NCI-H128 (cell line): Measurements from ENCODE around the gene ADAMTS17.

Experiments
- DNase-seq: peaks from one replicate; lab custom pipeline; 2025; ENCODE audit not compliant: unreplicated experiment; lab: John Stamatoyannopoulos, UW

Gene ADAMTS17

DNA sequence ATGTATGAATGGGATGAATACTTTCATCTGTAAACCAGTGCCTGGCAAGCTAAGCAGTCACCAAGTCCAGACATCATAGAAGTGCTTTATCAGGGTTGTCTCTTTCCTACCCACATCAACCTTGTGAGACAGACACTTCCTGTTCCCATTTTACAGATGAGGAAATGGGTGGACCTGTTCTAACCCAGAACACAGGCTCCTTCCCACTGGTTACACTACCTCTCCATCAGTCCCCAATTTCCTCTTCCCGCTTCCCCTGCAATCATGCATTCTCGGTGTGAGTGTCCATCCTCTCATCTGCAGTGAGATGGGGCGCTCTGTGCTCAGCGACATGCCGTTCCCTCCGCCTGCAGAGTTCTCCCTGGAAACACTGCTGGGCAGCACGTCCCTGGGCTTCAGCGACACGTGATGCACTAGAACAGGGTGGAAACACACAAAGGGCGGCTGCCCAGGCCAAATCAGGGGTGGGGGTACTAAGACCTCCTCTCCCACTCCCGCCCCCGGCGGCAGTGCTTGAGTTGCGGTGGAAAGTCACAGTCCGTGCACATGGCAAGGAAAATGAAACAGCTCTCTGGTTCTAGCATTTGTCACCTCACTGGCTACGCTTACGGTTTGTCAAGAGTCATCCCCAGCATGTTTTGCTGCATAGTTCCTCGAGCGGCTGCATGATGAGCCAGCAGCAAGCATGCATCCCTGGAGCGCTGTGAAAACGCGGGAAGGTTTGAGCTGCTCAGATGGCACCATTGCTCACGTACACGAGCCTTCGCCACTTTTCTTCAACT is 201.1 kb downstream of the ADAMTS17 start:
- DNase-seq, result no peak

DNA sequence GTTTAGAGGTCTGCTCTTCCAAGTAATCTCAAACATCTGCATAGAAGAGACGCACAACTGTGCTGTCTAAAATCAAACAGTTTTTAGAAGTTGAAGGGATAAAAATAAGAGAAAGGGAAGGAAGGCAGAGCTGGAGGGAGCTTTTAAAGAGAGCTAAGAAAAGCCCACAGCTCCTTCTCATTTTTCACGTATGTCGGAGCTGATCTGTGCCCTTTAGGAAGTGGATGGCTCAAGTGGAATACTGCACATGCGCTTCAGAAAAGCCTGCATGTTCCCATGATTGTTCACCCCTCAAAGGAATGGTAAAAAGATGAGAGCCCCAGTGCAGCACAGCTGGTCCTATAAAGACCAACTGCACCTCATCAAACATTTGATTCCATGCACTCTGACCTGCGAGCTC is 207.2 kb downstream of the ADAMTS17 start:
- no peak for DNase-seq

DNA sequence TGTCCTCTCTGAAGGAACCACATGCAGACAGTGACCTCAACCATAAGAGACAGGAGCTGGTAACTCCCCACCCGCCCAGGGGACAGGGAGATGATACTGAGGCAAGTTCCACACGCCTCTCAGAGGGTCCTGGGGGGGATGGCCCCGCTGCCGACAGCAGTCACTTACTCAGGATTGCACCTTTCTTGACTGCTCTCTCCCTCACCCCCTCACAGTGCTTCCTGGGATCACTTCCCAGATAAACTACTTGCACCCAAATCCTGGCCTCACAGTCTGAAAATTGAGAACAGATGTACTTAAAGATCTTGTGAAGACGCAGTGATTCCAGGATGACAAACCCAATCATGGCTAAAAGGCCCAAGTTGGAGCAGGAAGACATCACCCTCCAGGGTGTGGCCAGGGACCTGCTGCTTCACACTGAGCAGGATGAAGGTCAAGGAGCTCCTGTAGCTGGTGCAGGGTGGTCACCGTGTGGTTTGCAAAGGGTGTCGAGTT is 207.6 kb downstream of the ADAMTS17 start:
- no peak for DNase-seq

DNA sequence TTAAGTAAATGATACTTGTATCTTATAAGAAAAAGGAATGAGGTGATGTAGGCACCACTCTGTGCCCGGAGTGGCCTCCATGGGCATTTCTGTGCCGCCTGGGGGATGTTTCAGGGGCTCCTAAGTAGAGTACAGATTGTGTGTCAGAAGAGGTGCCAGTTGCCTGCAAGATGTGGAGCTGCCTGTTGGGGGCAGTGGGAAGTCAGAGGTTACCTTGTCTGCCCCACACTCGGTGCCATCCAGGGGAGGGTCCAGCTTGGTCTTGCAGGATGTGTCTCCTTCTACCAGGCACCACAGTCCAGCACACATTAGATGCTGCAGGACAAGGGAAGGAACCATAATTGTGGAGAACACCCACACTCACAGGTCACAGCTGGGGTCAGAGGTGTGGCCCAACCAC is 208.8 kb downstream of the ADAMTS17 start:
- DNase-seq, result no peak

DNA sequence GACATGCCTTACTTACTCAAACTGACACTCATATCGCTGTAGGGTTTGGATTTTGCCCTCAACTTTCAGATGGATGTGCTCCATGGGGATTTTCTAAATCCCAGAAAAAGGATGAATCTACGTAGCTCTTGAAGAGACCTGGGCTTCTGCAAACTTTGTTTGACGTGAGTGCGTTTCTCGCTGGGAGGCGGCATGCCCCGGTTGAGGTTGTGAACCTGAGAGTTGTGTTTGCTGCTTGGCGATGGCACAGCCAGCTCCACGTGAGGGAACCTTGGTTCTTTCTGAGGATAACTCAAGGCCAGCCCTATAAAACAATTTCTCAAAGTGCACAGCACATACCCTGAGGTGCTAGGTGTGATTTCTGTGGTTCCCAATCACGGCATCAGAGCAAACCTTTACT is 209.5 kb downstream of the ADAMTS17 start:
- DNase-seq, result no peak

DNA sequence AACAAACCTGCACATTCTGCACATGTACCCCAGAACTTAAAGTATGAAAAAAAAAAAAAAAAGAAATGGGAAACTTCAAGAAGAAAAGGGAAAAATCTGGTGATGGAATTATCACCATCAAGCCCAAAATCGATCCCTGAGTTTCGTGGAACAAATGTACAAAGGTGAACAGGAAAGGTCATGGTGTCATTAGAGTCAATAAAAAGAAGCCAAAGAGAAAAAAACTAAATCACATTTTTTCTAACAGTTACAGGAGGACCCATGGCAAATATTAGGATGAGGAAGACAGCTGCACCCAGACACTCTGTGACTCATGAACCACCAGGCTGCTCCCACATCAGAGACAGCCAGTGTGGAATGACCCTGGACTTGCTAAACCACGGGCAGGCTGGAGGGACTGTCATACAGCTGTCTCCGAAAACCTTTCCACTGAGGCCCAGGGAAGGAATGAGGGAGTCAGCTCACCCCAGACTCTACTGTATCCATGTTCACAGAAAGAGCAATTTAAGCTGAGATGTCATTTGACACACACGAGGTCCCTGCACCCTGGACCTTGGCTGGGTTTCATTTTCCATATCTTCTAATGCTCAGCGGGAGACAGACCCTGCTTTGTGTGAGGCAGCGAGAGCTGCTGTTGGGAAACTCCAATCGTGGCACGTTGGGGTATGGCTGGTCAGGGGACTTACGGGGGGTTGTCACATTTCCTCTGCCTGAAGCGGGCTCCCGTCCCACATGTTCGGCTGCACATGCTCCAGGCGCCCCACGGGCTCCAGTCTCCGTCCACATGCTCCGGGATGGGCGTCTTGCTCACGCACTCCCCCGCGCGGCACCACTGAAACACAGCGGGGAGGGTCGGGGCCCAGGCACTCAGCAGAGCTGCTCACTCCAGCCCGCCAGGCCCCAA is 210.2 kb downstream of the ADAMTS17 start:
- DNase-seq, result no peak

DNA sequence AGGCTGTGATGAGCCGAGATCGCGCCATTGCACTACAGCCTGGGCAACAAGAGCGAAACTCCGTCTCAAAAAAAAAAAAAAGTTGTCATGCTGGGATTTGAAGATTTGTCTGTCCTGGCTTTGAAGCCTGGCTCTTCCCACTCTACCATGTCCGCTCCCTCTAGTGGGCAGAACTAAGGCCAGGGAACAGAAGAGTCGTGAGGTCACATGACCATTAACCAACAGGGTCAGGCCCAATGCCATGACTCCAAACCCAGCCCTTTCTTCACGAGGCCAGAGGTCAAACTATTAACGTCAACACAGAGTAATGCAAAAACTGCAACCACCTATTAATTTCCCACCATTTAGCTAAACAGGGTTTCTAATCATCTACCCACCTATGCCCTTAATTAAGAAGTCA is 212.1 kb downstream of the ADAMTS17 start:
- no peak for DNase-seq

DNA sequence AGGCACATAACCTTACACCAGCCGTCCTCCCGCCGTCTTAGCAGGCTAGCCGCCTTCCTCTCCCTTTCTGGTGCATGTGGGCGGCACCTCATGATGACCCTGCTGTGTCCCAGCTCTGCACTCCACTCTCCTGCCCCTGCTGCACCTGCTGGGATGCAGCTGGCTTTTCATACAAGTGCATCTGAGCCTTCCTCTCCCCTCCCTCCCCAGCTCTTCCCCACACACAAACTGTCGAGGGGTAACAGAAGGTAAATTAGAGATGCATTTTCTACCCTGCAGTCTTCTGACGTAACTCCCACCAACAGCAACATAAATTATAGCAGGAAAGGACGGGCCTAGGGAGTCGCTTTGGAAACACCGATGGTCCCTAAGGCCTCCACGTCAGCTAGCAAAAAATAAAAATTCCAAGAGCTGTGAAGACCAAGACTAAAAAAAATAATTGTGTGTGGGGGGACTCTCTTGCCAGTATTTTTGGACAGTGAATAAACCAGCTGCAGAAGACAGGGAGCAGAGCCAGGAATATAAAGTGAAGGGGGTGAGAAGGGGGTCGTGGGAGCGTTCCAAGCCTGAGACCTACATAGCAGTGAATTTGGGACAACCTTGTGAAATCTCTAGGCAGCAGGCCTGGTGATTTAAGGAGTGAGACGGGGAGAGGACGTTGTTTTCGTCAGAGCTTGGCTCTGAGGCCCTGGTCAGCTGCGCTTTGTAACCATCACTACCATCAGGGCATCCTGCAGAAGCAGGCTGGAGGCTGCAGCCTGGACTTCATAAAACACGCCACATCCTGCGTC is 216.2 kb downstream of the ADAMTS17 start:
- no peak for DNase-seq

DNA sequence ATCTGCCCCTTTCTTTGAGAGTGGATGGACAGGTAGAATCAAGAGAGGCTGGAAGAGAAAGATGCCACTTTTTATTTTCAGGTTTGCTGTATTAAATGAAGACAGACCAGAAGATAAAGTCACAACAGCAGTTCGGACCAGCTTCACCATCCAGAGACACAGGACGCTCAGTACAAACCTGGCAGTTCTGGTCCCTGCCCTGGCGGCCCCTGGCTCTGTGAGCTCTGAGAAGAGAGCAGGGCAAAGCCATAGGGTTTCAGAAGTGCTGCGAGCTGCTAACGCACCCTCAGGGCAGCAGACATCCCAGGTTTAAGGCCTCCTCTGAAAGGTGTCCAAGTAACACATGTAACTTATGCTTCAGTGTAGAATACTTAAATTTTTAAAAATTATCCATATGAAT is 216.8 kb downstream of the ADAMTS17 start:
- no peak for DNase-seq

DNA sequence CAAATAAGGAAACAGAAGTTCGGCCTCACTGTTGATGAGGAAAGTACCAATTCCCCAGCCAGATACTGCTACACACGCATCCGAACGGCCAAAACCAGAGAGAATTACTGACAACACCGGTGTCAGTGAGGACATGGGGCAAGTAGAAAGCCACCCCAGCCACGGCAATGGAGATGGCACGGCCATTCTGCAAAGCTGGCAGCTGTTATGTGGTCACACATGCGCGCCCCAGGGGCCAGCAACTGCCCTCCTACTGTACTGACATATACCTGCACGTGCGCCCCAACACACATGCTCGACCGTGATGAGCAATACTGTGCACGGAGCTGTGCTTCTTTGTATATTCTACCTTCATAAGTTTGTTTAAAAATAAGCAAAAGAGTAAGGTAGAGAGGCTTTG is 217.4 kb downstream of the ADAMTS17 start:
- DNase-seq, result no peak

DNA sequence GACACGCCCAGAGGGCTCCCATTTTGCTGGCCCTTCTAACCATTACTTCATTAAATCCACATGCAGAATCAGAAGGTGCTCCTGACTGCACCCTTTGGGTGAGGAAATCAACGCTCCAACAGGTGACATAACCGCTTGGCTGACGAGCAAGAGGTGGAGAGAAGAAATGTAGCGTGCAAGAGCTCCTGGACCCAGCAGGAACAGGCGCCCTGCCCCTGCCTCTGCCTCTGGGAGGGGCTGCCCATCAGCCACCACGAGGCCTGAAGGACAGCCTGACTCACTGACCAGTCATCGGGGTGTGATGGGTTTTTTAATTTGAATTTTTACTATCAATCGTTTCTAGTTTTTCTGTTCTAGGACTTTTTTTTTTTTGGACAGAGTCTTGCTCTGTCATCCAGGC is 218.2 kb downstream of the ADAMTS17 start:
- DNase-seq, result no peak

DNA sequence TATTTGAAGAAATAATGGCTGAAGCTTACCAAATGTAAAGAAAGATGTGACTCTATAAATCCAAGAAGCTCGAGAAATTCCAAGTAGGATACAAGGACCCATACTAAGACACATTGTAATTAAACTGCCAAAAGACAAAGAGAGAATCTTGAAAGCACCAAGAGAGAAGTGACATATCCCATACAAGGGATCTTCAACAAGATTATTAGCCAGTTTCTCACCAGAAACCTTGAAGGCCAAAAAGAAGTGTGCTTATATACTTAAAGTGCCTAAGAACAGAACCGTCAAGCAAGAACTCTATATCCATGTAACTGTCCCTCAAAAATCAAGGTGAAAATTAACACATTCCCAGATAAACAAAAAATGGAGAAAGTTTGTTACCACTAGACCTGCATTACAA is 220.5 kb downstream of the ADAMTS17 start:
- DNase-seq, result no peak

DNA sequence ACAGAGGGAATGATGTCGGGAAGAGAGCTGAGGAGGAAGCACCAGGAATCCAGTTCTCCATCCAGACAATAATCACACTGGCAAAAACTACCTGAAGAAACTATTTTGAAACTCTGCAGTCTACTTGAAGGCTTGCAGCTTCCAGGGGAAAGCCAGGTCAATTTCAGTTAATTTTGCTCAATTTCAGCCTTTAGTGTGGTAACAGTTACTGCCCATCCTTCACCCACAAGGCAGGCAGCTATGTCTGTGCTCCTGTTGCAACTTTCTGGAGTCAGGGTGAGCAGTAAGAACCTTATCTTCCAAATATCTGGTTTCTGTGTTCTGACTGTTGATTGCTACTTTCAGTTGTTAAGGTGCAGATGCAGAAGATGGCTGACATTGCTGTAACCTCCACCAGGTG is 221.7 kb downstream of the ADAMTS17 start:
- DNase-seq, result no peak

DNA sequence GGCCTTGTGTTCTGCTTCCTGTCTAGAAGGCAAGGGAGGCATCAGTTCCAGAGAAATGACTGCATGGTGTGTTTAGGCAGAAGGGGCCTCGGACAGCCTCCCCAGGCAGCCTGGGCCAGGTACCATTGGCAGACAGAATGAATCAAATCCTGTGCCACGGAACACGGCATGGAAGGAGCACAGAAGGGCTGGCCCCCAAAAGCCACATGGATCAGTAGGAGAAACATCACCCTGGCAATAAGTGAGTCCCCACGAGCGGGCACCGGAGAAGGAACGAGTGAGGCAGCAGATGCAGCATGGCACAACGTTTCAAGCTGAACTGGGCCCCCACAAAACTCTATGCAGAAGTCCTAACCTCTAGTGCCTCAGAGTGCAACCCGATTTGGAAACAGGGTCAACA is 223.2 kb downstream of the ADAMTS17 start:
- no peak for DNase-seq

DNA sequence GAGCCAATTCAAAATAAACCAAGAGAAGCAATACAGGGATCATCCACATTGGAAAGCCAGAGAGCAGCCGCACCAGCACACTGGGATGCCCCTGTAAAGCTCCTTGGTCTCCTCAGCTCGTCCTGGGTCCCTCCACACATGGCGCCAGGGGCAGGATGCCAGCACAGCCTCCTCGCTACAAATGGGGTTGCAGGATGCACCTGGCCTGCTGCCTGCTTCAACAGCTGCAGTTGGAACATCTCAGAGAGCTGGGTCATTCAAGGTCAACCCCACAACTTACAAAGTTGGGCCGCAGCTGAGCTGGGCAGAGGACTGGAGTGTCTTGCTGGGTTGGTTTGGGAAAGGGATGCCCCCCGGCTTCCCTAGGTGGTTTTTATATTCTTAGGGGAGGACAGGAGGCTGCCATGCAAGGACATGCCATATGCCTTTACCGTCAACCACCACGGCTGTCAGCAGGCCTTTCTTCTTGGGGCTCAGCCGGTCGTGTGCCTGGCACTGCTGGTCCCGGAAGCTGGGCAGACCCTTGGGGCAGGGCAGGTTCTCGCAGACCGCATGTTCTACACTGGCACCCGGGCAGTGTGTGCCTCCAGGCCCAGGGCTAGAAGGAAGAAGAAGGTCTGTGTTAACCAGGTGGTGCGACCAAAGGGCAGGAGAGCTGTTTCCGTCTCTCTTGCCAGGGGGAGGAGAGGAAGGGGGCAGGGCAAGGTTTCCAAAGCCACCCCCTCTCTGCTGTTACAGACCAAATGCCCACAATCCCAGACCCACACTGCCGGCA is 225.2 kb downstream of the ADAMTS17 start:
- DNase-seq, result no peak

DNA sequence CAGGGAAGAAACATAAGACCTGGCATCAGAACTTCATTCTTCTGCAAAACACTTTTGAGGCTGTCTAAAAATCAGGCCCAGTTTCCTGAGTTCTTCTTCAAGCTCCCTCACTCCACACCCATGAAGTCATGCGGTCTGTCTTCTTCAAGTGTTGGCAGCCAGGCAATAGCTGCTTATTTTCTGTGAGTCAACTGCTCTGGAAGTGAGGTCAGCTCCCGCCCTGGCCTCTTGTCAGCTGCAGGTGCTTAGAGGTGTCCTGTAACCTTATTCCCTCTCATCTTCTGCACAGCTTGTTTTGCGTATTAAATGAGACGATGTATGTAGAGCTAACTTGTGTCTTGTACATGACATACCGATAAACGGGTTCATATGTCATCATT is 226.1 kb downstream of the ADAMTS17 start:
- no peak for DNase-seq

DNA sequence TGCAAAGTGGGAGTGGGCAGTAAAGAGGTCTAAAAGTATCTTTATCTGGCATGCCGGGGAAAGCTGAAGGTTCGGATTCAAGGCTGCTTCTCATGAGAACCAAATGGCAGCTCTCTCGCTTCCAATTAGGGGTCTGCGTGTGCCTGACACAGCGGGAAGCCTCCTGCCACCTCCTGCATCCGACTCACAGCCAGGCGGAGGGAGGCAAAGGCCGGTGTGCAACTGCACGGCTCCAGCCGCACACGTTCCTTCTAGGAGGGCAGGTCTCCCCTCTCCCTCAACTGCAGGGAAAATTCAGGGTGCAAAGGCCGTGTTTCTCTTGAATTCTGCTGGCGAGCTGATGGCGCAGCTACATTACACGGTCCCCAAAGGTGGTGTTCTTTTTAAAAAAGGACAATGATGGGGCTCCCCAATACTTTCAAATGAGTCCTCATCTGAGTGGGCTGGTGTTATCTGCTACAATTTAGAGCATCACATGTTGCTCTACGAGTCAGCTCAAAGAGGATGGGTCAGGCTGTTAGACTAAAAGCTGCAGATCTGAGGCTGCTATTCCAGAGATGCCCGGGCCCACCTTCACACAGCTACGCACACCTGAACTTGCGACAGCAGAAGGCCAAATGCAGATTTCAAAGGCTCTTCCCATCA is 226.6 kb downstream of the ADAMTS17 start:
- no peak for DNase-seq

DNA sequence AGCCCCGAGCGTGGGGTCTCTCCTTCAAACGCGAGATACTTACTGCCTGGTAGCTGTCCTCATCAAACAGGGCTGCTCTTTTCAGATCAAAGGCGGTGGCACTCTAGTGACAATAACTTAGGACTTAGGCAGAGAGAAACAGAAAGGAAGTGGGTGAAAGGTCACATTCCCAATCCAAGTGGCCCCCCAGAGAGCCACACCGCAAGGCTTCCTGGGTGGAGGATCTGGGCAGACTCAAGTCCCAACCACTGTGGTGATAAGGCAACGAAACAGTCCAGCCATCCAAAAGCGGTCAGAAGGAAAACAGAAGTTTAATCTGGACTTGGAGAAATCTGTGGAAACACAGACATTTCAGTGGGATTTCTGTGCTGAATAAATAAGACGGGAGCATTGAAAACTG is 227.2 kb downstream of the ADAMTS17 start:
- no peak for DNase-seq

DNA sequence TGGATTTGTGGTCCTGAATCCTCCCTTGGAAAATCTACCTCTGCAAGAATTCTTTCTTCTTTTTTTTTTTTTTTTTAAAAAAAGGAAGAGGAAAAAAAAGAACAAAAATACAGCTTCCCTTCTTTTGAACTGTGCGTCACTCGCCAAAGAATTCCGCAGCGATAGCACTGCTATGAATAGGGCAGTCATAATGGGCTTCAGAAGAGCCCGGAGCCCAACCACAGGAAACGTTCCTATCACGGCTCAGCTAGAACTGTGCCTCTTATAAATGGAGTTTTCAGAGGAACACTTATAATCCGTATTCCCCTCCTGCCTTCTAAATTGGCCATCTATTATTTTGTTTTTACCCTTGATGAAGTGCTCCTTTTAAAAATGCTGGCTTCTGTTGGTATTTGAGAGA is 227.7 kb downstream of the ADAMTS17 start:
- DNase-seq, result no peak
